ENCODE results near the gene MMP7.

GRCh38 chr11:102520514-102520913 is 10.0 kb downstream of the MMP7 start:
- TF ChIP-seq, protein P1, sequence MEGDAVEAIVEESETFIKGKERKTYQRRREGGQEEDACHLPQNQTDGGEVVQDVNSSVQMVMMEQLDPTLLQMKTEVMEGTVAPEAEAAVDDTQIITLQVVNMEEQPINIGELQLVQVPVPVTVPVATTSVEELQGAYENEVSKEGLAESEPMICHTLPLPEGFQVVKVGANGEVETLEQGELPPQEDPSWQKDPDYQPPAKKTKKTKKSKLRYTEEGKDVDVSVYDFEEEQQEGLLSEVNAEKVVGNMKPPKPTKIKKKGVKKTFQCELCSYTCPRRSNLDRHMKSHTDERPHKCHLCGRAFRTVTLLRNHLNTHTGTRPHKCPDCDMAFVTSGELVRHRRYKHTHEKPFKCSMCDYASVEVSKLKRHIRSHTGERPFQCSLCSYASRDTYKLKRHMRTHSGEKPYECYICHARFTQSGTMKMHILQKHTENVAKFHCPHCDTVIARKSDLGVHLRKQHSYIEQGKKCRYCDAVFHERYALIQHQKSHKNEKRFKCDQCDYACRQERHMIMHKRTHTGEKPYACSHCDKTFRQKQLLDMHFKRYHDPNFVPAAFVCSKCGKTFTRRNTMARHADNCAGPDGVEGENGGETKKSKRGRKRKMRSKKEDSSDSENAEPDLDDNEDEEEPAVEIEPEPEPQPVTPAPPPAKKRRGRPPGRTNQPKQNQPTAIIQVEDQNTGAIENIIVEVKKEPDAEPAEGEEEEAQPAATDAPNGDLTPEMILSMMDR (tag by site-specific recombination; IDR thresholded peaks at IDR 0.05), result no peak
- TF ChIP-seq ZNF580 (tag by site-specific recombination; IDR thresholded peaks at IDR 0.05) (no peak), ZSCAN18 (tag by site-specific recombination; IDR thresholded peaks at IDR 0.05) (no peak), ZNF530 (tag by site-specific recombination; IDR thresholded peaks at IDR 0.05; ENCODE audit: low read depth) (no peak), ZNF514 (tag by site-specific recombination; IDR thresholded peaks at IDR 0.05) (no peak), KLF9 (tag by site-specific recombination; IDR thresholded peaks at IDR 0.05; ENCODE audit: low read depth) (no peak), ZBTB48 (tag by site-specific recombination; IDR thresholded peaks at IDR 0.05) (no peak), ZNF704 (tag by site-specific recombination; IDR thresholded peaks at IDR 0.05) (no peak), ZBTB21 (tag by site-specific recombination; IDR thresholded peaks at IDR 0.05) (no peak), ZBTB1 (tag by site-specific recombination; IDR thresholded peaks at IDR 0.05) (no peak), HOXD13 (CRISPR knock-in tag; IDR thresholded peaks at IDR 0.05; ENCODE audit: borderline replicate concordance) (no peak)
- TF ChIP-seq, protein P2, sequence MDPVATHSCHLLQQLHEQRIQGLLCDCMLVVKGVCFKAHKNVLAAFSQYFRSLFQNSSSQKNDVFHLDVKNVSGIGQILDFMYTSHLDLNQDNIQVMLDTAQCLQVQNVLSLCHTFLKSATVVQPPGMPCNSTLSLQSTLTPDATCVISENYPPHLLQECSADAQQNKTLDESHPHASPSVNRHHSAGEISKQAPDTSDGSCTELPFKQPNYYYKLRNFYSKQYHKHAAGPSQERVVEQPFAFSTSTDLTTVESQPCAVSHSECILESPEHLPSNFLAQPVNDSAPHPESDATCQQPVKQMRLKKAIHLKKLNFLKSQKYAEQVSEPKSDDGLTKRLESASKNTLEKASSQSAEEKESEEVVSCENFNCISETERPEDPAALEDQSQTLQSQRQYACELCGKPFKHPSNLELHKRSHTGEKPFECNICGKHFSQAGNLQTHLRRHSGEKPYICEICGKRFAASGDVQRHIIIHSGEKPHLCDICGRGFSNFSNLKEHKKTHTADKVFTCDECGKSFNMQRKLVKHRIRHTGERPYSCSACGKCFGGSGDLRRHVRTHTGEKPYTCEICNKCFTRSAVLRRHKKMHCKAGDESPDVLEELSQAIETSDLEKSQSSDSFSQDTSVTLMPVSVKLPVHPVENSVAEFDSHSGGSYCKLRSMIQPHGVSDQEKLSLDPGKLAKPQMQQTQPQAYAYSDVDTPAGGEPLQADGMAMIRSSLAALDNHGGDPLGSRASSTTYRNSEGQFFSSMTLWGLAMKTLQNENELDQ (tag by site-specific recombination; IDR thresholded peaks at IDR 0.05; ENCODE audit: low read depth), result no peak
